Fibroblast of lung (primary cell): ENCODE measurements around the gene IRGC.

Experiments used
- CTCF ChIP-seq, 2 donors: IDR thresholded peaks in 1 of 2; conservative IDR thresholded peaks in 1 of 2; 1 replicate in 1 of 2; 2 replicates in 1 of 2; pipeline ENCODE4 v1.5.1; 2011 to 2012; ENCODE audit warnings: low read length in 2 of 2, control low read depth in 1 of 2, inconsistent platforms in 1 of 2, low read depth in 1 of 2, mild to moderate bottlenecking in 1 of 2
- EZH2 ChIP-seq: IDR thresholded peaks from 2 replicates; pipeline ENCODE4 v1.5.1; 2012; ENCODE audit warnings: low read length, control low read depth, mild to moderate bottlenecking; ENCODE audit errors: missing control alignments

GRCh38 chr19:43729919-43730318 is 14.0 kb downstream of the IRGC start:
- no peak for TF ChIP-seq EZH2
- no peak for TF ChIP-seq CTCF (conservative IDR thresholded peaks at IDR 0.05 in 1 of 2, IDR thresholded peaks at IDR 0.05 in 1 of 2; ENCODE audit: low read depth in 1 of 2, low read length in 2 of 2)
